ENCODE measurements around the gene GPC3.
A peak's percentile ranks its signal among the peaks of the same experiment; 100 is the strongest.

GPC3 gene

GRCh38 chrX:133650239-133650638 is 335.2 kb downstream of the GPC3 start:
- CTCF ChIA-PET, result interaction anchor here (0.7 to 1.5 kb wide), 3 partner anchors 19 to 205 kb away, joined by 3 to 4 read pairs (median 3); no protein-coding TSS in a partner anchor
- H3K4me3 ChIP-seq (ENCODE audit: low read depth, low read length), result no peak overlapping the region
- H3K36me3 ChIP-seq (ENCODE audit: control insufficient read depth in 2 of 2, insufficient read depth in 1 of 2, low read length in 2 of 2), result no peaks in the 10 kb centered on the region
- POLR2A ChIA-PET, result no interaction called here
- TF ChIP-seq, protein P1, sequence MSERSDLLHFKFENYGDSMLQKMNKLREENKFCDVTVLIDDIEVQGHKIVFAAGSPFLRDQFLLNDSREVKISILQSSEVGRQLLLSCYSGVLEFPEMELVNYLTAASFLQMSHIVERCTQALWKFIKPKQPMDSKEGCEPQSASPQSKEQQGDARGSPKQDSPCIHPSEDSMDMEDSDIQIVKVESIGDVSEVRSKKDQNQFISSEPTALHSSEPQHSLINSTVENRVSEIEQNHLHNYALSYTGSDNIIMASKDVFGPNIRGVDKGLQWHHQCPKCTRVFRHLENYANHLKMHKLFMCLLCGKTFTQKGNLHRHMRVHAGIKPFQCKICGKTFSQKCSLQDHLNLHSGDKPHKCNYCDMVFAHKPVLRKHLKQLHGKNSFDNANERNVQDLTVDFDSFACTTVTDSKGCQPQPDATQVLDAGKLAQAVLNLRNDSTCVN (tag by site-specific recombination; optimal IDR thresholded peaks at IDR 0.05), result no peak
- TF ChIP-seq ZNF701 (tag by site-specific recombination; IDR thresholded peaks at IDR 0.05), result no peak
- TF ChIP-seq ZBTB21 (tag by site-specific recombination; IDR thresholded peaks at IDR 0.05), result no peak
- no peak for TF ChIP-seq GLIS1 (tag by site-specific recombination; IDR thresholded peaks at IDR 0.05)
- TF ChIP-seq ZNF248 (tag by site-specific recombination; IDR thresholded peaks at IDR 0.05), result no peak
- peak; percentile 59; the same call in 1 of the 2 replicates for TF ChIP-seq ZFHX2 (tag by site-specific recombination; conservative IDR thresholded peaks at IDR 0.05)
- no peak for TF ChIP-seq GLIS2 (tag by site-specific recombination; IDR thresholded peaks at IDR 0.05)
- TF ChIP-seq, protein P2, sequence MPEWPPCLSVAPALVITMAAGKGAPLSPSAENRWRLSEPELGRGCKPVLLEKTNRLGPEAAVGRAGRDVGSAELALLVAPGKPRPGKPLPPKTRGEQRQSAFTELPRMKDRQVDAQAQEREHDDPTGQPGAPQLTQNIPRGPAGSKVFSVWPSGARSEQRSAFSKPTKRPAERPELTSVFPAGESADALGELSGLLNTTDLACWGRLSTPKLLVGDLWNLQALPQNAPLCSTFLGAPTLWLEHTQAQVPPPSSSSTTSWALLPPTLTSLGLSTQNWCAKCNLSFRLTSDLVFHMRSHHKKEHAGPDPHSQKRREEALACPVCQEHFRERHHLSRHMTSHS (tag by site-specific recombination; IDR thresholded peaks at IDR 0.05), result no peak
- TF ChIP-seq TSHZ1 (tag by site-specific recombination; IDR thresholded peaks at IDR 0.05; ENCODE audit: borderline replicate concordance), result no peak
- TF ChIP-seq BCL11B (tag by site-specific recombination; IDR thresholded peaks at IDR 0.05; ENCODE audit: low read depth), result no peak
- TF ChIP-seq GFI1B (tag by site-specific recombination; IDR thresholded peaks at IDR 0.05), result no peak
- TF ChIP-seq, protein P3, sequence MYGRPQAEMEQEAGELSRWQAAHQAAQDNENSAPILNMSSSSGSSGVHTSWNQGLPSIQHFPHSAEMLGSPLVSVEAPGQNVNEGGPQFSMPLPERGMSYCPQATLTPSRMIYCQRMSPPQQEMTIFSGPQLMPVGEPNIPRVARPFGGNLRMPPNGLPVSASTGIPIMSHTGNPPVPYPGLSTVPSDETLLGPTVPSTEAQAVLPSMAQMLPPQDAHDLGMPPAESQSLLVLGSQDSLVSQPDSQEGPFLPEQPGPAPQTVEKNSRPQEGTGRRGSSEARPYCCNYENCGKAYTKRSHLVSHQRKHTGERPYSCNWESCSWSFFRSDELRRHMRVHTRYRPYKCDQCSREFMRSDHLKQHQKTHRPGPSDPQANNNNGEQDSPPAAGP (tag by site-specific recombination; IDR thresholded peaks at IDR 0.05), result no peak
- TF ChIP-seq EGR2 (tag by site-specific recombination; IDR thresholded peaks at IDR 0.05; ENCODE audit: low read depth), result peak; percentile 61; the same call in 1 of the 2 replicates
- TF ChIP-seq OVOL3 (tag by site-specific recombination; IDR thresholded peaks at IDR 0.05), result no peak
- H3K9me3 ChIP-seq (ENCODE audit: control insufficient read depth, insufficient read depth, low read depth, low read length), result no peaks in the 10 kb centered on the region
- no peak overlapping the region for H3K27ac ChIP-seq (ENCODE audit: extremely low read depth, low read depth, low read length)
- H3K4me1 ChIP-seq (ENCODE audit: control insufficient read depth, insufficient read depth, low read length), result no peaks in the 10 kb centered on the region

- no peak overlapping the region for H3K27ac ChIP-seq (ENCODE audit: extremely low read depth, low read depth, low read length)
- no peaks in the 10 kb centered on the region for H3K9me3 ChIP-seq (ENCODE audit: control insufficient read depth, insufficient read depth, low read depth, low read length)
- no peaks in the 10 kb centered on the region for H3K36me3 ChIP-seq (ENCODE audit: control insufficient read depth in 2 of 2, insufficient read depth in 1 of 2, low read length in 2 of 2)
- ChIA-PET POLR2A (no interaction called here), CTCF (interaction anchor here (1.0 to 1.5 kb wide), 2 partner anchors 19 to 21 kb away, joined by 3 to 4 read pairs; no protein-coding TSS in a partner anchor)
- no peaks in the 10 kb centered on the region for H3K4me1 ChIP-seq (ENCODE audit: control insufficient read depth, insufficient read depth, low read length)
- no peak overlapping the region for H3K4me3 ChIP-seq (ENCODE audit: low read depth, low read length)
- TF ChIP-seq ZBTB48 (tag by site-specific recombination; IDR thresholded peaks at IDR 0.05) (no peak), ZBTB7A (tag by site-specific recombination; IDR thresholded peaks at IDR 0.05; ENCODE audit: low read depth) (no peak), GLIS1 (tag by site-specific recombination; IDR thresholded peaks at IDR 0.05) (no peak), ELK4 (IDR thresholded peaks at IDR 0.05; ENCODE audit: borderline replicate concordance, low read depth, low read length) (no peak), ZSCAN18 (tag by site-specific recombination; IDR thresholded peaks at IDR 0.05) (no peak), ZNF433 (tag by site-specific recombination; IDR thresholded peaks at IDR 0.05; ENCODE audit: low read depth) (no peak), ZNF664 (tag by site-specific recombination; IDR thresholded peaks at IDR 0.05) (no peak), ZNF701 (tag by site-specific recombination; IDR thresholded peaks at IDR 0.05) (no peak), ZNF48 (tag by site-specific recombination; IDR thresholded peaks at IDR 0.05) (no peak), WT1 (tag by site-specific recombination; IDR thresholded peaks at IDR 0.05) (no peak), ZNF37A (tag by site-specific recombination; IDR thresholded peaks at IDR 0.05) (no peak), ZNF658 (tag by site-specific recombination; IDR thresholded peaks at IDR 0.05) (no peak), ZSCAN4 (tag by site-specific recombination; IDR thresholded peaks at IDR 0.05) (no peak), GFI1B (tag by site-specific recombination; IDR thresholded peaks at IDR 0.05) (no peak), ZNF514 (tag by site-specific recombination; IDR thresholded peaks at IDR 0.05) (no peak)
Measured at GRCh38 chrX:133649651-133650050, 335.7 kb downstream of the GPC3 start.

Data from HEK293 (cell line).